Measurements from ENCODE around the gene SMTNL2. TPM values are rescaled to one million over a fixed set of nuclear protein-coding genes. Genes with fewer than 3 reads are reported as not detected.

Gene SMTNL2
- total RNA-seq, 1 experiment from 2014 or later = not detected

GRCh38 chr17:4632581-4632920 lies 48.2 kb downstream of the SMTNL2 start:
- no peaks in the 10 kb centered on the region for H3K4me1 ChIP-seq (ENCODE audit: insufficient read depth, low read length, poor library complexity, severe bottlenecking)
- BruUV-seq (replicated peaks) = no TSS peak
- no peak for TF ChIP-seq CTCF (conservative IDR thresholded peaks at IDR 0.05; ENCODE audit: low read depth, low read length)
- no peak for TF ChIP-seq EZH2 (IDR thresholded peaks at IDR 0.05; ENCODE audit: borderline replicate concordance, low read depth, low read length, poor library complexity, severe bottlenecking)
- peaks cover 21% of the 10 kb centered on the region for H3K27me3 ChIP-seq (replicated peaks; ENCODE audit: insufficient read depth, low read depth, low read length, poor library complexity)
- H3K9me3 ChIP-seq (ENCODE audit: low read depth, low read length, poor library complexity, severe bottlenecking) = no peaks in the 10 kb centered on the region
- no peak overlapping the region for H3K27ac ChIP-seq (ENCODE audit: low read depth, low read length, poor library complexity, severe bottlenecking)
- H3K36me3 ChIP-seq (ENCODE audit: insufficient read depth, low read length, poor library complexity, severe bottlenecking) = no peaks in the 10 kb centered on the region
- no peak for DNase-seq (ENCODE audit: low spot score)
- intact Hi-C loops (cut with micrococcal nuclease; ENCODE audit: unreplicated experiment) = no loop called here
- CTCF ChIA-PET = no interaction called here
- POLR2A ChIA-PET (ENCODE audit: low non-redundant PET) = no interaction called here
- no peak overlapping the region for H3K4me3 ChIP-seq (ENCODE audit: low read depth, low read length, poor library complexity, severe bottlenecking)

- Histone ChIP-seq H3K27me3 (replicated peaks; ENCODE audit: insufficient read depth, low read depth, low read length, poor library complexity) (peaks cover 25% of the 10 kb centered on the region), H3K4me3 (ENCODE audit: low read depth, low read length, poor library complexity, severe bottlenecking) (no peak overlapping the region), H3K27ac (ENCODE audit: low read depth, low read length, poor library complexity, severe bottlenecking) (no peak overlapping the region), H3K4me1 (ENCODE audit: insufficient read depth, low read length, poor library complexity, severe bottlenecking) (no peaks in the 10 kb centered on the region), H3K36me3 (ENCODE audit: insufficient read depth, low read length, poor library complexity, severe bottlenecking) (no peaks in the 10 kb centered on the region), H3K9me3 (ENCODE audit: low read depth, low read length, poor library complexity, severe bottlenecking) (no peaks in the 10 kb centered on the region)
- no peak for DNase-seq (ENCODE audit: low spot score)
- TF ChIP-seq EZH2 (IDR thresholded peaks at IDR 0.05; ENCODE audit: borderline replicate concordance, low read depth, low read length, poor library complexity, severe bottlenecking) (no peak), CTCF (conservative IDR thresholded peaks at IDR 0.05; ENCODE audit: low read depth, low read length) (no peak)
- intact Hi-C loops (cut with micrococcal nuclease; ENCODE audit: unreplicated experiment) = no loop called here
- BruUV-seq (replicated peaks) = no TSS peak
- ChIA-PET CTCF (no interaction called here), POLR2A (ENCODE audit: low non-redundant PET) (no interaction called here)
These were observed 49.3 kb downstream of the SMTNL2 start for GRCh38 chr17:4633643-4634042.

GRCh38 chr17:4634976-4635375 lies 50.6 kb downstream of the SMTNL2 start:
- CTCF ChIA-PET = interaction anchor here (0.7 kb wide), 1 partner anchor 35 kb away, joined by 4 read pairs; no protein-coding TSS in a partner anchor
- intact Hi-C loops (cut with micrococcal nuclease; ENCODE audit: unreplicated experiment) = no loop called here
- H3K9me3 ChIP-seq (ENCODE audit: low read depth, low read length, poor library complexity, severe bottlenecking) = no peaks in the 10 kb centered on the region
- no peaks in the 10 kb centered on the region for H3K4me1 ChIP-seq (ENCODE audit: insufficient read depth, low read length, poor library complexity, severe bottlenecking)
- no peak overlapping the region for H3K27ac ChIP-seq (ENCODE audit: low read depth, low read length, poor library complexity, severe bottlenecking)
- POLR2A ChIA-PET (ENCODE audit: low non-redundant PET) = no interaction called here
- no peak overlapping the region for H3K4me3 ChIP-seq (ENCODE audit: low read depth, low read length, poor library complexity, severe bottlenecking)
- peaks cover 34% of the 10 kb centered on the region for H3K27me3 ChIP-seq (replicated peaks; ENCODE audit: insufficient read depth, low read depth, low read length, poor library complexity)
- no TSS peak for BruUV-seq (replicated peaks)
- no peaks in the 10 kb centered on the region for H3K36me3 ChIP-seq (ENCODE audit: insufficient read depth, low read length, poor library complexity, severe bottlenecking)
- DNase-seq (ENCODE audit: low spot score) = no peak
- no peak for TF ChIP-seq EZH2 (IDR thresholded peaks at IDR 0.05; ENCODE audit: borderline replicate concordance, low read depth, low read length, poor library complexity, severe bottlenecking)
- TF ChIP-seq CTCF (conservative IDR thresholded peaks at IDR 0.05; ENCODE audit: low read depth, low read length) = no peak
